ENCODE measurements around the gene FNIP2.

FNIP2 gene

DNA sequence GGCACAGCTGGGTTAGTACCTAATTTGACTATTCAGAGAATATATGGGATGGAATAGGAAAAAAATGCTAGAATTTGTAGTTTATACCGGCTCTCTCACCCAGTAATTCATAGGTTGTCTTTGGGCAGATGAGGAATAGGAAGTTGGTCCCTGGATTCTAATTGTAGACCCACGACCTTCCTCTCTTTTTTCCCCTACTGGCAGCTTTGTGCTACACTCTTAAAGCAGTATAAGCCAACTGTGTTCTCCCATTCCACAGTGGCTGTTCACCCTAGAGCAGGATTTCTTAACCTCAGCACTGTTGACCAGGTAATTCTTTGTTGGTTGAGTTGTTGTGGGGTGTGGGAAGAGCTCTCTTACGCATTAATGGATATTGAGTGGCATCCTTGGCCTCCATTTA lies 92.9 kb downstream of the FNIP2 start:
- H3K4me3 ChIP-seq (ENCODE audit: low read depth in 1 of 2, low read length in 2 of 2): no peak overlapping the region
- peaks cover 15 to 26% of the 10 kb centered on the region in 2 donors for H3K36me3 ChIP-seq (ENCODE audit: control insufficient read depth in 1 of 2, insufficient read depth in 2 of 2, low read length in 2 of 2)

DNA sequence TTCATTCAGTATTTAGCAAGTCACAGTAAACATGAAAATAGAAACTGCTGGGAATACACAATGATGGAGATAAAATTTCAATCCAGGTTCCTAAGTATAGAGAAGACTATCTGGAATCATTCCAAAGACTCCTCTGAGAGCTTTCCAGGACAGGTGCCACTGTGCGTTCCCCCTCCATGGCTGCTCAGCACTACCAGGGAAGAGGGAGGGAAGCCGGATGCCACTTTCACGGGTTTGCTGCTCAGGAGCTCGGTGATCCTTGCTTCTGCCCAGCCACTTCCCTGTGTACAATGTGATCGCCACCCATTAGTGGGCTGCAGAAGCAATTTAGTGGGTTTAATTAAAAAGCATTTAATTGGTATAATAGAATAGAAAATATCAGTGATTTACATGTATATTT lies 94.5 kb downstream of the FNIP2 start:
- Histone ChIP-seq H3K4me1 (ENCODE audit: control insufficient read depth in 1 of 2, insufficient read depth in 2 of 2, low read length in 2 of 2) (no peaks in the 10 kb centered on the region), H3K27me3 (ENCODE audit: control insufficient read depth in 1 of 2, insufficient read depth in 2 of 2, low read length in 2 of 2) (no peaks in the 10 kb centered on the region), H3K9me3 (ENCODE audit: control insufficient read depth in 1 of 2, low read length in 2 of 2) (no peaks in the 10 kb centered on the region), H3K9ac (ENCODE audit: low read depth in 1 of 2, low read length in 2 of 2) (no peak overlapping the region), H3K36me3 (ENCODE audit: control insufficient read depth in 1 of 2, insufficient read depth in 2 of 2, low read length in 2 of 2) (peaks cover 23 to 34% of the 10 kb centered on the region in 2 donors), H3K4me3 (ENCODE audit: low read depth in 1 of 2, low read length in 2 of 2) (no peak overlapping the region), H3K27ac (ENCODE audit: low read depth, low read length) (no peak overlapping the region)

More for the DNA sequence above, 92.9 kb downstream of the FNIP2 start:
- H3K4me1 ChIP-seq (ENCODE audit: control insufficient read depth in 1 of 2, insufficient read depth in 2 of 2, low read length in 2 of 2): no peaks in the 10 kb centered on the region
- no peak overlapping the region for H3K9ac ChIP-seq (ENCODE audit: low read depth in 1 of 2, low read length in 2 of 2)
- H3K27ac ChIP-seq (ENCODE audit: low read depth, low read length): no peak overlapping the region
- H3K9me3 ChIP-seq (ENCODE audit: control insufficient read depth in 1 of 2, low read length in 2 of 2): no peaks in the 10 kb centered on the region
- H3K27me3 ChIP-seq (ENCODE audit: control insufficient read depth in 1 of 2, insufficient read depth in 2 of 2, low read length in 2 of 2): no peaks in the 10 kb centered on the region

DNA sequence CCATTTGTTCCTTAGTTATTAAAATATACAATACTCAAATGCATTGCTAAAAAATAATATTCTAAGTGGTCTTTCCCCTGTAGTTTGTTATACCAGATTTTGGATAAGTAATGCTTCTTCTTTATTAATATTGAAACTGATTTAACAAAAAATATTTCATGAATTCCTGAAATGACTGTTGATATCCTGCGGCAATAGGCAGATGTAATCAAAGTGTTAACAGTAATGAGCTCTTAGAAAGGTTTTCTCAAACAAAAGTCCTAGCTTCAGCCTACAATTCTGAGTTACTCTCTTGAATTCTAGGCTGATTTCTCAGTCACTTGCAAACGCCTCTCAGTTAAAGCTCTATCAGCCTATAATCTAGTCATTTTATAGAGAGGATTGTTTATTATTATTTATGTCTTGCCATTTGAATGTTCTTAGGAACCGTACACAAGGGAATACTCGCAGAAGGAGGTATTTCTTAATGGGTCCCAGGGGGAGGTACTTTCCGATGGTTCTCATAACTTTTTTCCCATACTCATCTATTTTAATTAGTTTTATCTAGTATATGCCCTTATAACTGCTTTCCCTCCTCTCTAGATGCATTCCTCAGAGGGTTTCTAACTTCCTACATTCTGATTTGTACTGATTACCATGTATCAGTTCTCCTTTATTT lies 96.8 kb downstream of the FNIP2 start:
- Histone ChIP-seq H3K36me3 (ENCODE audit: control insufficient read depth in 1 of 2, insufficient read depth in 2 of 2, low read length in 2 of 2) (peaks cover 30 to 52% of the 10 kb centered on the region in 2 donors), H3K4me1 (ENCODE audit: control insufficient read depth in 1 of 2, insufficient read depth in 2 of 2, low read length in 2 of 2) (no peaks in the 10 kb centered on the region), H3K27ac (ENCODE audit: low read depth, low read length) (no peak overlapping the region), H3K27me3 (ENCODE audit: control insufficient read depth in 1 of 2, insufficient read depth in 2 of 2, low read length in 2 of 2) (no peaks in the 10 kb centered on the region), H3K9ac (ENCODE audit: low read depth in 1 of 2, low read length in 2 of 2) (no peak overlapping the region), H3K9me3 (ENCODE audit: control insufficient read depth in 1 of 2, low read length in 2 of 2) (no peaks in the 10 kb centered on the region), H3K4me3 (ENCODE audit: low read depth in 1 of 2, low read length in 2 of 2) (no peak overlapping the region)

DNA sequence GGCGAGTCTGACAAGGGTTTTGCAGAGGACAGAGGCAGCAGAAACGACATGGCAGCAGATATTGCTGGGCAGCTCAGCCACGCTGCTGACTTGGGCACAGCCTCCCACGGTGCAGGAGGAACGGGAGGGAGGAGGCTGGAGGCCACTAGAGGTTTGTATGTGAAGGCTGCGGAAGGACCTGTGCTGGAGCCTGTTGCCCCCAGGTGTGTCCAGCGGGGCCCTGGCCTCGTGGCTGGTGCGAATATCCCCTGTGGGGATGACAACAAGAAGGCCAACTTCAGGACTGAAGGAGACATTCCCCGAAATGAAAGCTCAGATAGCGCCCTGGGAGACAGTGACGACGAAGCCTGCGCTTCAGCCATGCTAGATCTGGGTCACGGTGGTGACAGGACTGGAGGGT lies 100.2 kb downstream of the FNIP2 start:
- Histone ChIP-seq H3K9me3 (ENCODE audit: control insufficient read depth in 1 of 2, low read length in 2 of 2) (no peaks in the 10 kb centered on the region), H3K4me3 (ENCODE audit: low read depth in 1 of 2, low read length in 2 of 2) (no peak overlapping the region), H3K27me3 (ENCODE audit: control insufficient read depth in 1 of 2, insufficient read depth in 2 of 2, low read length in 2 of 2) (no peaks in the 10 kb centered on the region), H3K4me1 (ENCODE audit: control insufficient read depth in 1 of 2, insufficient read depth in 2 of 2, low read length in 2 of 2) (no peaks in the 10 kb centered on the region), H3K9ac (ENCODE audit: low read depth in 1 of 2, low read length in 2 of 2) (no peak overlapping the region), H3K27ac (ENCODE audit: low read depth, low read length) (no peak overlapping the region), H3K36me3 (ENCODE audit: control insufficient read depth in 1 of 2, insufficient read depth in 2 of 2, low read length in 2 of 2) (peaks cover 20 to 38% of the 10 kb centered on the region in 2 donors)

DNA sequence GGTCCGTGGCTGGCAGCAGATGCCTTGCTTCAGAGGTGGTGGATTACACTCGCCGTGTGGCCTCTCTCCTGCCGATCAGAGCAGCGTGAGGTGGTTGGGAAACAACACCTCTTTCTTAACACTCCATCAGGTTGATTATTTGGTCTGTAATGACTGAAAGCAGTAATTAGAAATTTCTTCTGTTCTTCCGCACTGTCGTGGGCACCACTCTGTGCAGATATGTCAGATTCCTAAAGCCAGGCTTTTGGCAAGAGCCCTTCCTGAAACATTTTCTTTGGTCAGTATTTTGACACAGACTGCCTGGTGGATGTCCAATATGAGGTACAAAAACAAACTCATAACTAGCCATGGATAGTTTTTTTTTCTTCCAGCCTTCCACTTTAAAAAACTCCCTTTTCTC lies 100.9 kb downstream of the FNIP2 start:
- H3K9ac ChIP-seq (ENCODE audit: low read depth in 1 of 2, low read length in 2 of 2): no peak overlapping the region
- H3K9me3 ChIP-seq (ENCODE audit: control insufficient read depth in 1 of 2, low read length in 2 of 2): no peaks in the 10 kb centered on the region
- H3K27me3 ChIP-seq (ENCODE audit: control insufficient read depth in 1 of 2, insufficient read depth in 2 of 2, low read length in 2 of 2): no peaks in the 10 kb centered on the region
- no peak overlapping the region for H3K4me3 ChIP-seq (ENCODE audit: low read depth in 1 of 2, low read length in 2 of 2)
- no peak overlapping the region for H3K27ac ChIP-seq (ENCODE audit: low read depth, low read length)
- H3K36me3 ChIP-seq (ENCODE audit: control insufficient read depth in 1 of 2, insufficient read depth in 2 of 2, low read length in 2 of 2): peaks cover 20 to 38% of the 10 kb centered on the region in 2 donors
- no peaks in the 10 kb centered on the region for H3K4me1 ChIP-seq (ENCODE audit: control insufficient read depth in 1 of 2, insufficient read depth in 2 of 2, low read length in 2 of 2)

DNA sequence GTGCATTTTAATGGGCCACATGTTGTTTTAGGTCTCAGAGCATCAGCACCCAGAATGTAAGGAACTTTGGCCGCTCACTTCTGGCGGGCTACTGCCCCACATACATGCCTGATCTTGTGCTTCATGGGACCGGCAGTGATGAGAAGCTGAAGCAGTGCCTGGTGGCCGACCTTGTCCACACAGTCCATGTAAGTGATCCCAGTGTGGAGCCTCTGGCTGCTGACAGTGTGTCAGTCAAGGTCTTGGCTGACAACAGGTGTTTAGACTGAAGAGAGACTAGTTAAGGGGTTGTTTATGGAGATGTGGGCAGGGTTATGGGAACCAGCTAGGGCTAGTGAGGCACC lies 101.4 kb downstream of the FNIP2 start:
- Histone ChIP-seq H3K9ac (ENCODE audit: low read depth in 1 of 2, low read length in 2 of 2) (no peak overlapping the region), H3K4me3 (ENCODE audit: low read depth in 1 of 2, low read length in 2 of 2) (no peak overlapping the region), H3K27me3 (ENCODE audit: control insufficient read depth in 1 of 2, insufficient read depth in 2 of 2, low read length in 2 of 2) (no peaks in the 10 kb centered on the region), H3K9me3 (ENCODE audit: control insufficient read depth in 1 of 2, low read length in 2 of 2) (no peaks in the 10 kb centered on the region), H3K36me3 (ENCODE audit: control insufficient read depth in 1 of 2, insufficient read depth in 2 of 2, low read length in 2 of 2) (peaks cover 20 to 38% of the 10 kb centered on the region in 2 donors), H3K27ac (ENCODE audit: low read depth, low read length) (no peak overlapping the region), H3K4me1 (ENCODE audit: control insufficient read depth in 1 of 2, insufficient read depth in 2 of 2, low read length in 2 of 2) (no peaks in the 10 kb centered on the region)

DNA sequence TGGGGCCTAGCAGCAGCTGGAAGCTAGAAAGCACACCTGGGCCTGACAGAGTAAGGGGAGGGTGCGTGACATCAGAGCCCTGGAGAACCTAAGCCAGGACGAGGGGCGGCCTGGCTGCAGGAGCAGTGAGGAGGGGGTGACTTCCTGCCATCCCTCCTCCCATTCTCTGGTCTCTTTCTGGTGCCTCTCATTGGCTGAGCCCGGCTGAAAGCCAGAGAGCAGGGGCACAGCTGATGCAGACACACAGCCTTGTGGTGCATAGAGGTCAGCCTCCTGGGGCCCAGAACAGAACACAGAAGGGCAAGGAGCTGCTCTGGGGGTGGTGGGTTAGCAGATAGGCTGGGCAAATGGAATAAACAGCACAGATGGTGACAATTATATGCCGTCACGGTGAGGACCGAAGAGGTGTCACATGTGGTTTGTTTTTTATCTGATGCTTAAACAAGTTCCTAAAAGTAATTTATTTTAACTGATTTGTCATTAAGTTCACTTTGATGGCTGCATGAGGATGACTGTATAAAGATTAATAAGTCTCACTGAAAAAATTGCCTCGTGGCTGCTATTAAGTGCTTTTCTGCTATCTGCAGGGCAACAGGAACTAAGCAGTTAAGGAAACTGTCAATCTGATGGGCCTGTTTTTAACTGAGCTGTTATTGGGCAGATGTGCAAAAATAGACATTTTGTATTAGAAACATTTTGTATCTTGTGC lies 102.0 kb downstream of the FNIP2 start:
- Histone ChIP-seq H3K4me3 (ENCODE audit: low read depth in 1 of 2, low read length in 2 of 2) (no peak overlapping the region), H3K27ac (ENCODE audit: low read depth, low read length) (no peak overlapping the region), H3K9ac (ENCODE audit: low read depth in 1 of 2, low read length in 2 of 2) (no peak overlapping the region), H3K27me3 (ENCODE audit: control insufficient read depth in 1 of 2, insufficient read depth in 2 of 2, low read length in 2 of 2) (no peaks in the 10 kb centered on the region), H3K36me3 (ENCODE audit: control insufficient read depth in 1 of 2, insufficient read depth in 2 of 2, low read length in 2 of 2) (peaks cover 20 to 38% of the 10 kb centered on the region in 2 donors), H3K9me3 (ENCODE audit: control insufficient read depth in 1 of 2, low read length in 2 of 2) (no peaks in the 10 kb centered on the region), H3K4me1 (ENCODE audit: control insufficient read depth in 1 of 2, insufficient read depth in 2 of 2, low read length in 2 of 2) (no peaks in the 10 kb centered on the region)

DNA sequence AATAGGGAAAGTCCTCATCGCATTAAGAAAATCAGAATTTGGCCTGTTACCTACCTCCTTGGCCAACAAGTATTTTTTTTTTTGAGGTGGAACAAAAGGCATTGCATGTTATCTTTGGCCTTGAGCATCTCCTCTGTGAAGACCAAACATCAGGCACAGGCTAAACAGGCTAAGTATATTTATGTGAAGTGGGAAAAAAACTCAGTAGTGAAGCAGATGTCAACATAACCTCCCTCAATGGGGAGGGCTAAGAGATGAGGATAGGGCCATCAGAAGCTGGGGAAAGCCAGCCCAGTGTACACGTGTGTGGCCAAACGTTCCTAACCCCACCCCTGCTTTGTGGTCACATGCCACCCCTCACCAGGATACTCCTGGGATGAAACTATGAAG lies 102.5 kb downstream of the FNIP2 start:
- H3K4me3 ChIP-seq (ENCODE audit: low read depth in 1 of 2, low read length in 2 of 2): no peak overlapping the region
- H3K9ac ChIP-seq (ENCODE audit: low read depth in 1 of 2, low read length in 2 of 2): no peak overlapping the region
- H3K36me3 ChIP-seq (ENCODE audit: control insufficient read depth in 1 of 2, insufficient read depth in 2 of 2, low read length in 2 of 2): peaks cover 20 to 38% of the 10 kb centered on the region in 2 donors
- H3K27me3 ChIP-seq (ENCODE audit: control insufficient read depth in 1 of 2, insufficient read depth in 2 of 2, low read length in 2 of 2): no peaks in the 10 kb centered on the region
- H3K27ac ChIP-seq (ENCODE audit: low read depth, low read length): no peak overlapping the region
- no peaks in the 10 kb centered on the region for H3K9me3 ChIP-seq (ENCODE audit: control insufficient read depth in 1 of 2, low read length in 2 of 2)
- no peaks in the 10 kb centered on the region for H3K4me1 ChIP-seq (ENCODE audit: control insufficient read depth in 1 of 2, insufficient read depth in 2 of 2, low read length in 2 of 2)

DNA sequence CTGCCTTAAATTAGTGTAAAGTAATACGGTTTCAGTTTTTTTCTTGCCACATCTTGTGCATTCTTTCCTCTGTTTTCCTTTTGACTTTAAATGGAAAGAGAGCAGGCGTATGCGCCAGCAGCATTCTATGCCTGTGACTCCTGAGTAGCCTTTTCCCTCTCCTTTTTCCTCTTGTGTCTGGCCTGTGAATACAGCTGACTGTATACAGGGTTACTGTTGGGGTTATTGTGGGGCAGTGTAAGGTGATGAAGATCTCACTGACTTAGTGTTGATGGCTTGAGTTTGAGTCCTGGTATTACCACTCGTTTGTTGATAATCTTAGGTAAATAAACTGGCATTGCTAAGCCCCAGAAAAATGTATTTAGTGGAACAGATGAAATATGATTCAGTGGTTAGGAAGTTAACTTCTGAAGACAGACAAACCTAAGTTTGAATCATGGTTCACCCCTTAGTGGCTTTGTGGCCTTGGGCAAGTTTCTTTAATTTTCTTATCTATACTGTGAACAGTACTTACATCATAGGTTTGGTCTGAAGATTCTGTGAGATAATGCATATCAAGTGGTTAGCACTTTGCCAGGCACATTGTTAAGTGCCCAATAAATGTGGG lies 105.1 kb downstream of the FNIP2 start:
- Histone ChIP-seq H3K9ac (ENCODE audit: low read depth in 1 of 2, low read length in 2 of 2) (no peak overlapping the region), H3K4me3 (ENCODE audit: low read depth in 1 of 2, low read length in 2 of 2) (no peak overlapping the region), H3K27ac (ENCODE audit: low read depth, low read length) (no peak overlapping the region), H3K9me3 (ENCODE audit: control insufficient read depth in 1 of 2, low read length in 2 of 2) (no peaks in the 10 kb centered on the region), H3K36me3 (ENCODE audit: control insufficient read depth in 1 of 2, insufficient read depth in 2 of 2, low read length in 2 of 2) (peaks cover 15 to 24% of the 10 kb centered on the region in 2 donors), H3K27me3 (ENCODE audit: control insufficient read depth in 1 of 2, insufficient read depth in 2 of 2, low read length in 2 of 2) (no peaks in the 10 kb centered on the region), H3K4me1 (ENCODE audit: control insufficient read depth in 1 of 2, insufficient read depth in 2 of 2, low read length in 2 of 2) (no peaks in the 10 kb centered on the region)

DNA sequence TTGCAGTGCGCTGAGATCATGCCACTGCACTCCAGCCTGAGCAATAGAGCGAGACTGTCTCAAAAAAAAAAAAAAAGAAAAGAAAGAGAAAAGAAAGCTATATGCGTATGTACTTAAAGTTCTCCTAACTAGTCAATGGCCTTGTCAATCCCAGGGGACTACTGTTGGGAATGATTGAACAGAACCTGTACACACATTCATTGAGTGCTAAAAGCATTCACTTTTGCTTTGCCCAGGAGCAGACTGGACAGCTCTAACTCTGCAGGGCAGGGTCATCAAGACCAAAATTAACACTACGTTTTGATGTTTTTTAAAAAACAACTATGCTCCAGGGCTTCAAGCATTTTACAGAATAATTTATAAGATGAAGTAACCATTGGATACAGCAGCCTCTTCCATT lies 106.2 kb downstream of the FNIP2 start:
- H3K9me3 ChIP-seq (ENCODE audit: control insufficient read depth in 1 of 2, low read length in 2 of 2): no peaks in the 10 kb centered on the region
- no peaks in the 10 kb centered on the region for H3K27me3 ChIP-seq (ENCODE audit: control insufficient read depth in 1 of 2, insufficient read depth in 2 of 2, low read length in 2 of 2)
- no peak overlapping the region for H3K4me3 ChIP-seq (ENCODE audit: low read depth in 1 of 2, low read length in 2 of 2)
- H3K9ac ChIP-seq (ENCODE audit: low read depth in 1 of 2, low read length in 2 of 2): no peak overlapping the region
- peaks cover 6 to 17% of the 10 kb centered on the region in 2 donors for H3K36me3 ChIP-seq (ENCODE audit: control insufficient read depth in 1 of 2, insufficient read depth in 2 of 2, low read length in 2 of 2)
- no peak overlapping the region for H3K27ac ChIP-seq (ENCODE audit: low read depth, low read length)
- no peaks in the 10 kb centered on the region for H3K4me1 ChIP-seq (ENCODE audit: control insufficient read depth in 1 of 2, insufficient read depth in 2 of 2, low read length in 2 of 2)

Measured in duodenal mucosa (tissue), 2 donors.